Middle frontal gyrus (tissue), 1 donor: ENCODE data around the gene LIN7B.
A peak's percentile ranks its signal among the peaks of the same experiment; 100 is the strongest.

Source experiments
- DNase-seq: peaks from one replicate; pipeline ENCODE4 v3.0.0-alpha.2; 2015; ENCODE audit warnings: low spot score; ENCODE audit errors: extremely low spot score

Gene LIN7B

DNA sequence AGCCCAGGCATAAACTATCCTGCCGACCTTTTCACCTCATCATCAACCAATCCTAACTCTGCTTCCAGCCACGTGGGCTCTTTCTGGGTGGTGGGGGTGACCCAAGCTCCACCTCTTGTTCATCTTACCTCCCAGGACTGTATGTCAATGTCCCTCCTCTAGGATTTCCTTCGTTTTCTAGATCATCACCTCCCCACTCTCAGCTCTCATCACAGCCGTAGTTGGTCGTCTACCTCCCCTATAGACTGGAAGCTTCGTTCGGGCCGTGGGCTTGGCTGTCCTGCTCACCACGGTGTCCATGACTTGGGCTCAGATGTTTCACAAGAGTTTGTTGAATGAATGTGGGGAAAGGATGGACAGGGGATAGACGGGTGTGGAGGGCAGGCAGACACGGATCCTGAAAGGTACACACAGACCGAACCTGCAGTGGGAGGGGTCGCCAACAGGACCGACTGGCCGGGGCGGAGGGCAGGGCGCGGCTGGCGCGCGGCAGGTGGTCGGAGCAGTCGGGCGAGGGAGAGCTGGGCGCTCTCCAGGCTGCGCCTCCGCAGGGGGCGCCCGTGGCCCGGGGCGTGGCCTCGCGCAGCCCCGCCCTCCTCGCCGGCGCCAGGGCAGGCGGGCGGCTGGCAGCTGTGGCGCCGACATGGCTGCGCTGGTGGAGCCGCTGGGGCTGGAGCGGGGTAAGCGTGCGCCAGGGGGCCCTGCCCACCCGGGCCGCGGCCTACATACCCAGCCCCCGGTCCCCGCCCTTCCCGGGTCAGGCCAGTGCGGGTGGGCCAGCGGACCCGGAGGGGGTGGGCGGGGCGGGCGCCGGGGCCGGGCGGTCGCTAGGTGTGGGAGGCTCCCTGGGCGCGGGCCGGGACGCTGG, at the start of gene LIN7B:
Gene LIN7B, plus strand, starts transcription at position 609 of the 868 bp plus-strand sequence. Its CDS starts 35 bp downstream, at position 644.
- DNase-seq = no peak

DNA sequence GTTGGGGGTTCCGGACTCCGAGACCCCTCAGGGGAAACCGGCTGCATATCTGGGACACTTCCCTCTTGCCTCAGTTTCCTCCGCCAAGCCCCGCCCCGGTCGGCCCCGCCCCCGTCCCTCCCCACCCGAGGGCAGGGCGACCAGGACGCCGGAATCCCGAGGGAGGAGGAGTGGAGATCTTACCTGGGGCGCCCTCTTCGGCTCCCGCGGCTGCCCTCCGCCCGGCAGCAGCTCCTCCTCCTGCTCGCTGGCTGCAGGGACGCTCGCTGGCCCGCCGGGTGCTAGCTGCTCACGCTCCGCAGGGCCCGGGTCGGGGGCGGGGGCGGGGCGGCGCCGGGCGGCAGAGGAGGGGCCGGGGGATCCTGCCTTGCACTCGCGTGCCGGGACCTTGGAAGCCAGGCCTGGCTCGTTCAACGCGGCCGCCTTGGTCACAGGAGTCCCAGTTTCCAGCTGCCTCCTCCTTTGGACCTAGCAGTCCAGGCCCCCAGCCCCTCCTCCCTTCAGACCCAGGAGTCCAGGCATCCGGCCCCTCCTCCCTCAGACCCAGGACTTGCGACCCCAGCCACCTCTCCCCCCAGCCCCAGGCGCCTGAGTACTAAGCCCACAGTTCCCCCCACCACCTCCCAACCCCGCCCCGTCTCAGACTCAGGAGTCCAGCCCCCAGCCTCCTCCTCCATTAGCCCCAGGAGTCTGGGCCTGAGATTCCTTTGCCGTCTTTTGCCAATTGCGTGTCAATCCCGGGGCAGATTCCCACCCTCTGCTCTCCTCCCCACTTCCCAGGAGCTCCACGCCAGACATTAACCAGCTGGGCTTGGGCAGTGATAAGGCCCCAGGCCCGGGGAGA, 49.2 kb upstream of the LIN7B start, which contains the start of gene NTF4:
Gene NTF4, minus strand, starts transcription at position 51 of the 844 bp plus-strand sequence. CDS start 2,821 bp downstream, outside the sequence.
- DNase-seq = no peak

- no peak for DNase-seq
These were observed 48.2 kb upstream of the LIN7B start for GRCh38 chr19:49065905-49066512.

GRCh38 chr19:49067554-49067953, 46.6 kb upstream of the LIN7B start:
- DNase-seq = no peak

- no peak for DNase-seq
These were observed 45.1 kb upstream of the LIN7B start for GRCh38 chr19:49069026-49069425.

DNA sequence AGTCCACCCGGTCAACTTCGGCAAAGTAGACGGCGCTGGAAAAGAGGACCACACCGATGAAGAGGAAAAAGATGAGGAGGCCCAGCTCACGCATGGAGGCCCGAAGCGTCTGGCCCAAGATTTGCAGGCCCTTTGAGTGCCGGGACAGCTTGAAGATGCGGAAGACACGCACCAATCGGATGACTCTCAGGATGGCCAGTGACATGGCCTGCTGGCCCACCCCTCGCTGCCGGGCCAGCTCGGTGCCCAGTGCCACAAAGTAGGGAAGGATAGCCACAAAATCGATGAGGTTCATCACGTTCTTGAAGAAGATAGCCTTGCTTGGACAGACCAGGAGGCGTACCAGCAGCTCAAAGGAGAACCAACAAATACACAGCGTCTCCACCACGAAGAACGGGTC, 43.8 kb upstream of the LIN7B start:
- DNase-seq = no peak

DNA sequence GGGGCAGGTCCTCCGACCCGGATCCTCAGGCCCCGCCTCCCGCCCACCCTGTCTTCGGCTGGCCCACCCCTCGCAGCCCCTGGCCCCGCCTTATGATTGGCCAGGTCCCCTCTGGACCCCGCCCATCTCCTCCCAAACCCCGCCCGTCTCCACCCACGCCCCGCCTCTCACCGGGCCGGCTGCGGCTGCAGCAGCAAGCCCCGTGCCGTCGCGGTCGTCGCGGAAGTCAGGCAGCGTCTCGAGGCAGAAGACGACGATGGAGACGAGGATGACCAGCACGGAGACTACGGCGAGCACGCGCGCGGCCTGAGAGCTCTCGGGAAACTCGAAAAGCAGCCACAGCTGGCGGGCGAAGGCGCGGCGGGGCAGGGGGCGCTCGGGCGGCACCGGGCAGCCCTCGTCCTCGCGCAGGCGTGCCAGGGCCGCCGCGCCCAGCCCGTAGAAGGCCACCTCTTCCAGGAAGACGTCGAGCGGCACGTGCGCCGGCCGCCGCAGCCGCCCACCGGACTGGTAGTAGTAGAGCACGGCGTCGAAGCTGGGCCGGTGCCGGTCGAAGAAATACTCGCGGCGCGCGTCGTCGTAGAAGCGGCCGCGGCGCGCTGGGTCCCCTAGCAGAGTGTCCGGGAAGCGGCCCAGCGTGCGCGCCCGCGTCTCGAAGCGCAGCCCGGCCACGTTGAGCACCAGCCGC, 42.2 kb upstream of the LIN7B start:
- DNase-seq = no peak

- DNase-seq = no peak
These were observed 40.4 kb upstream of the LIN7B start for GRCh38 chr19:49073514-49074378.

DNA sequence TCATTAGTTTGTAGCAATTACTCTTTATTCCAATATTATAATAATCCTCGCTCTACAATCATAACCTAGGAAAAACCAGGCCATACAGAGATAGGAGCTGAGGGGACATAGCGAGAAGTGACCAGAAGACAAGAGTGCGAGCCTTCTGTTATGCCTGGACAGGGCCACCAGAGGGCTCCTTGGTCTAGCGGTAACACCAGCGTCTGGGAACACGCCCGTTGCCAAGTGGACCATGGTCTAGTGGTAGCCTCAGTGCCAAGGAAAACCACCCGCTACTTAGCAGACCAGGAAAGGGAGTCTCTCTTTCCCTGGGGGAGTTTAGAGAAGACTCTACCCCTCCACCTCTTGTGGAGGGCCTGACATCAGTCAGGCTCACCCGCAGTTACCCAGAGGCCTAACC, 39.3 kb upstream of the LIN7B start:
- DNase-seq = peak; percentile 3

GRCh38 chr19:49080392-49080791, 33.8 kb upstream of the LIN7B start:
- no peak for DNase-seq

DNA sequence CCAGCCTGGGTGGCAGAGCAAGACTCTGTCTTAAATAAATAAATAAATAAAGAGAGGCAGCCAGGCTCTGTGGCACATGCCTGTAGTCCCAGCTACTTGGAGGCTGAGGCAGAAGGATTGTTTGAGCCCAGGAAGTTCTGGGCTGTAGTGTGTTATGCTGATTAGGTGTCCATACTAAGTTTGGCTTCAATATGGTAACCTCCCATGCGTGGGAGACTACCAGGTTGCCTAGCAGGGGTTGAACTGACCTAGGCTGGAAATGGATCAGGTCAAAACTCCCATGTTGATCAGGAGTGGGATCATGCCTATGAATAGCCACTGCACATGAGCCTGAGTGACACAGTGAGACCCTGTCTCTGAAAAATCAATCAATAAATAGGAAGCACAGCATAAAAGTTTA, 32.9 kb upstream of the LIN7B start:
- no peak for DNase-seq

- no peak for DNase-seq
These were observed 29.8 kb upstream of the LIN7B start for GRCh38 chr19:49084206-49085019.

DNA sequence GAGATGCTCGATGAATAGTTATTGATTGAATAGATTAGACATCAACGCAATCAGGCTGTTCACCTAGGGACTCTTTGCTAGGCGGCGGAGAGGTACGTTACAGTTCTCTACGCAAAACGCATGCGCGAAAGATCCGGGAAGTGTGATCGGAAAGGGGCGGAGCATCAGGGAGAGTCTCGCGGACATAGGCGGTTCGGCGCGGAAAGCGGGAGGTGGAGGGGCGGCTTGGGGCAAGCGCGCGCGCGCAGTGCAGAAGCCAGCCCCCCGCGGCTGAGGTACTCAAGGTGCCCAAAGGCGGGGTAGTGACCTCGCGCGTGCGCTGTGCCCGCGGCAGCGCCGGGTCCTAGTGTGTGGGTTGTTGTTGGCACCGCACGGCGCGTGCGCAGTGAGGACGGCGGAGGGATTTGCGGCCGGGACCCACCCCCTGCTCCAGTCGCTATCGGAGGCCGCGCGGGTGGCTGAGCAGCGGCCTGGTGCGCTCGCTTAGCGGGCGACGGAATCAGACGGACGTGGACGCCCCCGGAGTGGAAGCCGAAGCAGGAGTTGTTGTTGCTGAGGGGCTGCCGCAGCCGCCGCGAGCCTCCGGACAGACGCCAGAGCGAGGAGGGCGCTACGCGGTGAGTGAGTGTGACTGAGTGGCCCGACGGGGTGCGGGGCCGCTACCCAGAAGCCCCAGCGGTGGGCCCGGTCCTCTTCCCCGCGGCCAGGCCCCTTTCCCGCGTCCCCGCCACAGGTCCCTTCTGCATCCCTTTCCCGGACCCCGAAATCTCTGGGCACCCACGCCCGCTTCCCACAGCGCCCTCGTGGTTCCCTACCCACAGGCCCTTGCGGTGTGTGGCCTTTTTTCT, 28.9 kb upstream of the LIN7B start, which contains the start of gene SNRNP70:
Gene SNRNP70, plus strand, starts transcription at position 432 of the 848 bp plus-strand sequence. CDS start 964 bp downstream, outside the sequence.
- DNase-seq = peak; percentile 96

DNA sequence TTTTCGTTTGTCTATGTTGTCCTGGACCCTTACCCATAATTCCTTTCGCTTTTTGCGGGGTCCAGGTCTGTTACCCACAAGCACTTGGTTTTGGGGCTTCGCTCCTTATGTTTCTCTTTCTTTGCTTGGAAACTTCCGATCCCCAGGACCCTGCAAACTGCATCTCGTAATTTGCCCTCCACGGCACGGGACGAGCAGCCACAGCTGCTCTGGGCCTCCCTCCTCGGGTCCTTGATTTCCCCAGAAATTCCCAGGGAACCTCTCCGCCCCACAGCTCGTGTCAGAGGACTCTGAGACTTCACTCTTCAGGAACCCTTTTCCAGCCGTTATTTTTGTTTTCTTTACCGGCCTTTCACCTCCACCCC, 28.3 kb upstream of the LIN7B start:
- no peak for DNase-seq

DNA sequence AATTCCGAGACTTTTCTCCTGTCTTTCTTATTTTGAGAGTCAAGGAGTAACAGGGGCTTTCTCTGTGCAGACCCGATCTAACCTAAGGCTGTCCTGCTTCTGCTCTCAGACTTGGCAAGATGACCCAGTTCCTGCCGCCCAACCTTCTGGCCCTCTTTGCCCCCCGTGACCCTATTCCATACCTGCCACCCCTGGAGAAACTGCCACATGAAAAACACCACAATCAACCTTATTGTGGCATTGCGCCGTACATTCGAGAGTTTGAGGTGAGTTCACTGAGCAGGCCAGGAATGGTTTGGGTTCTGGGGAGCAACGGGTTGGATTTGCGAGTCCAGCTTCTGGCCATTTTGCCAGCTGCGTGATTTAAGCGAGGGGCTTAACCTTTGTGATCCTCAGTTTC, 27.9 kb upstream of the LIN7B start:
- DNase-seq = no peak

DNA sequence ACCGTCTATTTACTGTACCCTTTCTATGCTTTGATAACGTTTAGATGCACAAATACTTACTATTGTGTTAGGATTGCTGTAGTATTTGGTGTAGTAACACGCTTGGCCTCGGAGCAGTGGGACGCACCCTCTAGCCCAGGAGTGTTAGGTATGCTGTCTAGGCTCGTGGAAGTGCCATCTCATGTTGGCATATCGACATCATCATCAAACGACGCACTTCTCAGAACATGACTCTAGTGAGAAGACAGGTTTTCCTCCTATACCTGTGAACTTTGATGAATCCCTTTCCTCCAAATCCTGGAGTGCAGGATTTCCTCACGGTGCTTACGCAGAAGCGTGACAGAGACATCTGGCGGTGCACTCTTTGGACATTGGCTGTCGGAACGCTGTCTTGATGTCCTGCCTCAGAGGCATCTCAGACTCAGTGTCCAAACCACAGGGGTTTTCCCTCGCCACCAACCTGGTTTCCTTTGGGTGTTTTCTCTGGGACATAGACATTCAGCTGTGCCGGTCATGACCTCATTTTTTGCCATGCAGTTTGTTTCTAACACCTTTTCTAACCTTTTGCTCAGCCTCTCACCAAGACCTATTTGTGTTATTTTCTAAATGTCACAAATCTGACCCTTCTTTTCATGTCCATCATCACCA, 22.7 kb upstream of the LIN7B start:
- no peak for DNase-seq

DNA sequence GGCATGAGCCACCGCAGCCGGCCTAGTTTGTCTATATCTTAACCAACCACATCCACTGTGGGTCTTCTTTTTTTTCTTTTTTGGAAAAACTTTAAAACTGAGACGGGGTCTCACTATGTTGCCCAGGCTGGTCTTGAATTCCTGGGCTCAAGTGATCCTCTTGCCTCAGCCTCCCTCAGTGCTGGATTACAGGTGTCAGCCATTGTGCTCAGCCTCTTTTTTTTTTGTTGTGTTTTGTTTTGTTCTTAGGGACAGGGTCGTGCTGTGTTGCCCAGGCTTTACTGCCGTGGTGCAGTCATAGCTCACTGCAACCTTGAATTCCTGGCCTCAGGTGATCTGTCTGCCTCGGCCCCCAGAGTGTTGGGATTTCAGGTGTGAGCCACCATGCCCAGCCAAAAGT, 21.5 kb upstream of the LIN7B start:
- no peak for DNase-seq
